HepG2 (cell line): ENCODE results near the gene THAP3. TPM values are rescaled to one million over a fixed set of nuclear protein-coding genes. Genes with fewer than 3 reads are reported as not detected.
A peak's percentile ranks its signal among the peaks of the same experiment; 100 is the strongest.

Experiments used
- CHD2 ChIP-seq: IDR thresholded peaks from 2 replicates; pipeline ENCODE4 v1.6.1; 2011; ENCODE audit warnings: low read depth, low read length, improper control_type of control experiment
- CTCF ChIP-seq: sonication (generic); formaldehyde crosslinking; IDR thresholded peaks from 2 replicates; pipeline ENCODE4 v1.5.0; 2020; ENCODE audit warnings: mild to moderate bottlenecking, missing genetic modification reagents, moderate library complexity
- HNRNPLL ChIP-seq: fragments of 200-400 bp; formaldehyde crosslinking; IDR thresholded peaks from 2 replicates; pipeline ENCODE4 v1.6.1; 2017; ENCODE audit warnings: mild to moderate bottlenecking, low read depth, low read length; ENCODE audit not compliant: poor library complexity, severe bottlenecking
- KAT8 ChIP-seq: IDR thresholded peaks from 2 replicates; pipeline ENCODE4 v1.6.1; 2016; ENCODE audit warnings: missing genetic modification reagents, missing compliant biosample characterization
- MAZ ChIP-seq, 2 experiments: sonication (generic) in 1 of 2; formaldehyde crosslinking in 1 of 2; IDR thresholded peaks; 2 replicates each; pipeline versions ENCODE4 v1.5.0 to v1.6.1; 2012 to 2020; ENCODE audit warnings: low read depth in 2 of 2, mild to moderate bottlenecking in 2 of 2, borderline replicate concordance in 1 of 2, improper control_type of control experiment in 1 of 2, low read length in 1 of 2, missing genetic modification reagents in 1 of 2, moderate library complexity in 1 of 2
- NFKB2 ChIP-seq: sonication (generic); formaldehyde crosslinking; IDR thresholded peaks from 2 replicates; pipeline ENCODE4 v1.4.0; 2020; ENCODE audit warnings: missing genetic modification reagents, borderline replicate concordance
- ONECUT2 ChIP-seq: sonication (generic); formaldehyde crosslinking; IDR thresholded peaks from 2 replicates; pipeline ENCODE4 v1.4.0; 2020; ENCODE audit warnings: missing genetic modification reagents
- STAG1 ChIP-seq: sonication (generic); formaldehyde crosslinking; IDR thresholded peaks from 2 replicates; pipeline ENCODE4 v1.4.0; 2020; ENCODE audit warnings: missing genetic modification reagents
- TFAP4 ChIP-seq: sonication (generic); IDR thresholded peaks from 2 replicates; pipeline ENCODE4 v1.6.1; 2016; ENCODE audit warnings: low read depth, borderline replicate concordance
- ZIK1 ChIP-seq: sonication (generic); formaldehyde crosslinking; IDR thresholded peaks from 2 replicates; pipeline ENCODE4 v1.5.0; 2020; ENCODE audit warnings: mild to moderate bottlenecking, low read depth, missing genetic modification reagents, borderline replicate concordance
- ZNF263 ChIP-seq: sonication (generic); formaldehyde crosslinking; IDR thresholded peaks from 2 replicates; pipeline ENCODE4 v1.4.0; 2020; ENCODE audit warnings: missing genetic modification reagents
- ZNF740 ChIP-seq: sonication (generic); formaldehyde crosslinking; IDR thresholded peaks from 2 replicates; pipeline ENCODE4 v1.4.0; 2020; ENCODE audit warnings: missing genetic modification reagents
- ZNF782 ChIP-seq: sonication (generic); formaldehyde crosslinking; IDR thresholded peaks from 2 replicates; pipeline ENCODE4 v1.4.0; 2020; ENCODE audit warnings: missing genetic modification reagents, mild to moderate bottlenecking, borderline replicate concordance
- ZNF788 ChIP-seq: sonication (generic); formaldehyde crosslinking; IDR thresholded peaks from 2 replicates; pipeline ENCODE4 v1.5.0; 2020; ENCODE audit warnings: mild to moderate bottlenecking, missing genetic modification reagents, borderline replicate concordance
- polyA plus RNA-seq, 8 experiments: library from polyadenylated mRNA; depleted of rRNA in 3 of 8; stranded (reverse) in 7 of 8; unstranded in 1 of 8; fragments of >200 nt; fragmentation: Illumina TruSeq in 4 of 8; extraction: Trizol in 4 of 8; gene quantifications; 2 replicates each; pipeline versions ENCODE4 v1.2.1 to v1.2.3, GENCODE V29; 2011 to 2016; ENCODE audit warnings: low read depth in 4 of 8, missing spikeins in 1 of 8, mixed read lengths in 1 of 8; ENCODE audit not compliant: insufficient read depth in 1 of 8
- total RNA-seq, 5 experiments: library from RNA; depleted of rRNA; stranded (reverse); fragments of >200 nt; fragmentation: Illumina TruSeq; extraction: Trizol; gene quantifications; 2 replicates each; pipeline ENCODE4 v1.2.3, GENCODE V29; 2016; ENCODE audit warnings: low read depth in 1 of 5
- TF ChIP-seq, protein P1 (sequence below): sonication (generic); formaldehyde crosslinking; IDR thresholded peaks from 2 replicates; pipeline ENCODE4 v1.8.0; 2022; ENCODE audit warnings: mild to moderate bottlenecking, missing genetic modification reagents, moderate library complexity
- TF ChIP-seq, protein P2 (sequence below): sonication (generic); formaldehyde crosslinking; IDR thresholded peaks from 2 replicates; pipeline ENCODE4 v1.5.1; 2020; ENCODE audit warnings: mild to moderate bottlenecking, missing genetic modification reagents
- TF ChIP-seq, protein P3 (sequence below): sonication (generic); formaldehyde crosslinking; IDR thresholded peaks from 2 replicates; pipeline ENCODE4 v1.5.1; 2020; ENCODE audit warnings: missing genetic modification reagents, mild to moderate bottlenecking, borderline replicate concordance

THAP3 gene
- total and polyA plus RNA-seq, 2 of the 13 experiments (the other 11 are each of a cell fraction or from before 2014, with no cell fraction given): 10.3 to 14.9 TPM

DNA sequence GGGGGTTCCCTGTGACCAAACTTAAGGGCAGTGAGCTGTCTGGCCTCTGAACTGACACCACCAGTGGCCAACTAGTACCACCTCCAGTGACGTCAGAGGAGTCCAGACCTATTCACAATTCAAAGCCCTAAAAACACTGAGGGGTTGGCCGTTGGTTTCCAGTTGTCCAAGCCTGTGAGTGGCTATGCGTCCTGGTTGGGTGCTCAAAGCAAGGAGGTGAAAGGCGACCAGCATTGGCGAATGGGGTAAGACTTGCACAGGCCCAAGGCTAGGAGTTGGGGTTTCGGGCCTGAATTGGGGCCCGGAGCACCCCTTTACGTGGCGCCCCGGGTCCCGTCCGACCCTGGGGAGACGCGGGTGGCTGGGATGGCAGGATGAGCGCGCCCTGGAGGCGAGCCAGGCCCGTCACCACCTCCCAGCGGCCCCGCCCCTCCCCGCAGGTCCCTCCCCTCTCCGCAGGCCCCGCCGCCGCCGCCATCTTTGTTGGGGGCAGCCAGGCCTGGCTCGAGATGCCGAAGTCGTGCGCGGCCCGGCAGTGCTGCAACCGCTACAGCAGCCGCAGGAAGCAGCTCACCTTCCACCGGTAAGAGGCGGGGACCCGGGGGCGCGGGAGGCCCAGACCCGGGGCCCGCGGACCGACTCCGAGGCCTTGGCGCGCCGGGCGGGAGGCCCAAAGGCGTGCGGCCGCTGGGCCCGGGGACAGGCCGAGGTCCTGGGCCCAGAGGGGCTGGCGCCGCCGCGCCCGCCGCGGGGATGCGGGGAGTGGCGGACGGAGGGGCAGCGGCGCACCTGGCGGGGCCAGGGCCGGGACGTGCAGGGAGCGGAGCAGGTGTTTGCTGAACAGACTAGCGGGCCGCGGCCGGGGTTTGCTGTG lies at the start of gene THAP3 (continued):
- TF ChIP-seq, protein P1, sequence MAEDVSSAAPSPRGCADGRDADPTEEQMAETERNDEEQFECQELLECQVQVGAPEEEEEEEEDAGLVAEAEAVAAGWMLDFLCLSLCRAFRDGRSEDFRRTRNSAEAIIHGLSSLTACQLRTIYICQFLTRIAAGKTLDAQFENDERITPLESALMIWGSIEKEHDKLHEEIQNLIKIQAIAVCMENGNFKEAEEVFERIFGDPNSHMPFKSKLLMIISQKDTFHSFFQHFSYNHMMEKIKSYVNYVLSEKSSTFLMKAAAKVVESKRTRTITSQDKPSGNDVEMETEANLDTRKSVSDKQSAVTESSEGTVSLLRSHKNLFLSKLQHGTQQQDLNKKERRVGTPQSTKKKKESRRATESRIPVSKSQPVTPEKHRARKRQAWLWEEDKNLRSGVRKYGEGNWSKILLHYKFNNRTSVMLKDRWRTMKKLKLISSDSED (CRISPR knock-in tag): no peak
- TF ChIP-seq ZNF740 (CRISPR knock-in tag) (no peak), ZNF263 (CRISPR knock-in tag) (peak; percentile 21; the same call in 1 of the 2 replicates), NFKB2 (CRISPR knock-in tag) (peak; percentile 62; the same call in 1 of the 2 replicates), MAZ (IDR thresholded peaks at IDR 0.05; ENCODE audit: borderline replicate concordance, low read depth, low read length) (peak; percentile 27; the same call in 1 of the 2 replicates), MAZ (CRISPR knock-in tag; IDR thresholded peaks at IDR 0.05; ENCODE audit: low read depth) (peak; percentile 80), STAG1 (0 out of 2 replicates have a peak, but pooled peaks have one; percentile 21), KAT8 (0 out of 2 replicates have a peak, but pooled peaks have one; percentile 35), ZIK1 (CRISPR knock-in tag) (no peak), ZNF788 (CRISPR knock-in tag) (peak; percentile 44; the same call in 1 of the 2 replicates), CHD2 (peak; percentile 2; the same call in 1 of the 2 replicates), HNRNPLL (peak; percentile 47), CTCF (CRISPR knock-in tag) (peak; percentile 71), ONECUT2 (CRISPR knock-in tag) (no peak), ZNF782 (CRISPR knock-in tag) (peak; percentile 21; the same call in 1 of the 2 replicates), TFAP4 (no peak; the same call in 1 of the 2 replicates)
- TF ChIP-seq, protein P2, sequence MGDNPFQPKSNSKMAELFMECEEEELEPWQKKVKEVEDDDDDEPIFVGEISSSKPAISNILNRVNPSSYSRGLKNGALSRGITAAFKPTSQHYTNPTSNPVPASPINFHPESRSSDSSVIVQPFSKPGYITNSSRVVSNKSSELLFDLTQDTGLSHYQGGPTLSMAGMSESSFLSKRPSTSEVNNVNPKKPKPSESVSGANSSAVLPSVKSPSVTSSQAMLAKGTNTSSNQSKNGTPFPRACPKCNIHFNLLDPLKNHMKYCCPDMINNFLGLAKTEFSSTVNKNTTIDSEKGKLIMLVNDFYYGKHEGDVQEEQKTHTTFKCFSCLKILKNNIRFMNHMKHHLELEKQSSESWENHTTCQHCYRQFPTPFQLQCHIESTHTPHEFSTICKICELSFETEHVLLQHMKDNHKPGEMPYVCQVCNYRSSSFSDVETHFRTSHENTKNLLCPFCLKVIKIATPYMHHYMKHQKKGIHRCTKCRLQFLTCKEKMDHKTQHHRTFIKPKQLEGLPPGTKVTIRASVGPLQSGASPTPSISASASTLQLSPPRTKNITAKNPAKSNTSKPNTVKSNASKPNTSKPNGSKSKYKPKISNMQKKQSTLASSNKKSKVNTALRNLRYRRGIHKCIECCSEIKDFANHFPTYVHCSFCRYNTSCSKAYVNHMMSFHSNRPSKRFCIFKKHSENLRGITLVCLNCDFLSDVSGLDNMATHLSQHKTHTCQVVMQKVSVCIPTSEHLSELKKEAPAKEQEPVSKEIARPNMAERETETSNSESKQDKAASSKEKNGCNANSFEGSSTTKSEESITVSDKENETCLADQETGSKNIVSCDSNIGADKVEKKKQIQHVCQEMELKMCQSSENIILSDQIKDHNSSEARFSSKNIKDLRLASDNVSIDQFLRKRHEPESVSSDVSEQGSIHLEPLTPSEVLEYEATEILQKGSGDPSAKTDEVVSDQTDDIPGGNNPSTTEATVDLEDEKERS (CRISPR knock-in tag): no peak
- TF ChIP-seq, protein P3, sequence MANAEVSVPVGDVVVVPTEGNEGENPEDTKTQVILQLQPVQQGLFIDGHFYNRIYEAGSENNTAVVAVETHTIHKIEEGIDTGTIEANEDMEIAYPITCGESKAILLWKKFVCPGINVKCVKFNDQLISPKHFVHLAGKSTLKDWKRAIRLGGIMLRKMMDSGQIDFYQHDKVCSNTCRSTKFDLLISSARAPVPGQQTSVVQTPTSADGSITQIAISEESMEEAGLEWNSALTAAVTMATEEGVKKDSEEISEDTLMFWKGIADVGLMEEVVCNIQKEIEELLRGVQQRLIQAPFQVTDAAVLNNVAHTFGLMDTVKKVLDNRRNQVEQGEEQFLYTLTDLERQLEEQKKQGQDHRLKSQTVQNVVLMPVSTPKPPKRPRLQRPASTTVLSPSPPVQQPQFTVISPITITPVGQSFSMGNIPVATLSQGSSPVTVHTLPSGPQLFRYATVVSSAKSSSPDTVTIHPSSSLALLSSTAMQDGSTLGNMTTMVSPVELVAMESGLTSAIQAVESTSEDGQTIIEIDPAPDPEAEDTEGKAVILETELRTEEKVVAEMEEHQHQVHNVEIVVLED: peak; percentile 54; the same call in 1 of the 2 replicates
